Epithelial cell of esophagus (primary cell): ENCODE measurements around the gene NKX3-2.

Experiments
- DNase-seq: peaks from one replicate; pipeline ENCODE4 v3.0.0; 2010; ENCODE audit warnings: low read depth
- H3K4me3 ChIP-seq: 2 replicates; pipeline ENCODE4 v1.5.1; 2011; ENCODE audit warnings: mild to moderate bottlenecking, low read length, control low read depth
- CTCF ChIP-seq: IDR thresholded peaks from 2 replicates; pipeline ENCODE4 v1.5.1; 2011; ENCODE audit warnings: low read depth, mild to moderate bottlenecking, low read length, control low read depth, inconsistent platforms; ENCODE audit not compliant: insufficient read depth; ENCODE audit errors: missing control alignments

The NKX3-2 gene

GRCh38 chr4:13536607-13537006 is 7.7 kb downstream of the NKX3-2 start:
- no peak for TF ChIP-seq CTCF
- no peak for DNase-seq
- H3K4me3 ChIP-seq: no peak overlapping the region

- no peak for TF ChIP-seq CTCF
- DNase-seq: no peak
- H3K4me3 ChIP-seq: no peak overlapping the region
Observed at GRCh38 chr4:13535708-13536361, 8.5 kb downstream of the NKX3-2 start.

DNA sequence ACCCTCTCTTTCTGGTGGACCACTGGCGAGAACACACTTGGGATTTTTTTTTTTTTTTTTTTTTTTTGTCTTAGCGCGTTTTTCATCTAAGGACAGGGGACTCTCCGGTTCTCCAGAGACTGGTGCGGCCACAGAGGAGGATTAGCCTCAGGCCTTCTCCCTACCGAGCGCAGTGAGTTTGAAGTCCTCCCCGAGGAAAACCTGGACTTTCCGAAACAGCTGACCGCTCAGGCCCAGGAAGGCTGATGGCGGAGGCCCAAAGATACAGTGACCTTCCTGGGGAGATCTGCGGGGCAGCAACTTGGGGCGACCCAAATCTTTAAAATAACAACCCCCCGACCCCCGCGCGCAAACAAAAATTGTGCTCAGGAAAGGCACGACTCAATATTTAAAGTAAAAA is 9.2 kb downstream of the NKX3-2 start:
- H3K4me3 ChIP-seq: no peak overlapping the region
- DNase-seq: no peak
- no peak for TF ChIP-seq CTCF

DNA sequence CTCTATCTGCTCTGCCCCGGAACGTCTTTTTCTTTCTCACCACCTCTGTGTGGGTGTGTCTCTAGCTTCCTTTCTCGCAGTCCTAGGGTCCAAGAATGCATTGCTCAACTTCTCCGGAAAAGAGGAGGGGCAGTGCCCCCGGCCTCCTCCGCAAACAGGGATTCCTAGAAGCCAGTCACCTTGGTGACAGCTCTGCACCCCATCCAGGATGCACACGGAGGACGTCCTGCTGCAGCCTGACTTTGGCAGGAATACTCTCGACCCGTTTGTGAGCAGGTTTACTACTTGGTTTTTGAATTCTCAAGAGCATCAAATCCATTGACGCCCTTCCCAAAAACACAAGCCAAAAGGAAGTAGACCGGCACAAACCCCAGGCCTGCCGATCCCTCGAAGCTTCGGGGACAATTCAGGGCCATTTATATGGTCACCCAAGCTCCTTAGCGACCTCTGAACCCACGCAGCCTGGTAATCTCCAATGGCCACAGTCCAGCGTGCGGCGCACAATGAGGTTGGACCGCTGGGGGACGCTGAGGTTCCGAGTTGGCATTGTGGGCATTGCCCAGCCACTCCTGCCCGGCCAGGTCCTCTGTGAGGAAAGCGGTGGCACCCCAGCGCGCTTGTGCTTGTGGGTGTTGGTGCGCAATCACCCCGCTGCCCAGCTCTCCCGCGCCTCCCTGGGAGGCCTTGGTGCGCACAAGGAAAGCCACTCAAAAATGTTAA is 9.8 kb downstream of the NKX3-2 start:
- no peak for TF ChIP-seq CTCF
- no peak overlapping the region for H3K4me3 ChIP-seq
- no peak for DNase-seq

DNA sequence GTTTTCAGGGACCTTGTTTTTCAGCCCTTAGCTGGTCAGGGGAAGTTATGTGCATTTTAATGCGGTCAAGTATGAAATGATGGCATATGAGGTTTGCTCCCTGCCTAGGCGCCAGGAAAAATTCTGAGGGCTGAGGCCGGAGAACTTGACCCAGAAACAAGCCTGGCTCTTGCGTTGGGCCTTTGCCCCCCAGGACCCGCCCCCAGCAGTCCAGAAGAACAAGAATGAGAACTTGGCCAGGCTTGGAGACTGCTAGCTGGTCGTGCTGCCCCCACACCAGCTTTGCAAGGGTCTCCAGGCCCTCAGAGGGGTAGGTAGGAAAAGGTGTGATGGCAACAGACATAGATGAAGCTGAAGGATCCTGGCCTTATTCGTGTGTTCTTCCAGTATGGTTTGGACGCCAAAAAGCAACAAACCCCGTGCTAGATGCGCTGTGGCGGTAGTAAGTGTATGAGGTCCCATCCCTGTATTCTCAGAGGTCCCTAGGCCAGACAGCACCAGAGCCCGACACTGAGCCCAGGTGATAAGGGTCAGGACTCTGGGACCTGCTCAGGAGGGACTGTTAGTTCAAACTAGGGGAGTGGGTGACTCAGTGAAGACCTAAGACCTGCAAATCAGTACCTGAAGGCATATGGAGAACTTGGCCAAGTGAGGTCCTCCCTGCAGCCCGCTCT is 10.5 kb downstream of the NKX3-2 start:
- H3K4me3 ChIP-seq: no peak overlapping the region
- TF ChIP-seq CTCF: no peak
- DNase-seq: no peak

- no peak for TF ChIP-seq CTCF
- H3K4me3 ChIP-seq: no peak overlapping the region
- no peak for DNase-seq
Observed at GRCh38 chr4:13531625-13531998, 12.7 kb downstream of the NKX3-2 start.
